A673 (cell line): ENCODE results near the gene PLEKHA8.

ENCODE experiments used
- CTCF ChIP-seq: fragments of 300-800, 200-600 bp; sonication (generic); conservative IDR thresholded peaks from 2 replicates; pipeline ENCODE4 v1.5.1; 2017; ENCODE audit warnings: low read depth, mild to moderate bottlenecking, antibody characterized with exemption, low read length, moderate library complexity, mixed read lengths
- EZH2 ChIP-seq: fragments of 200-600 bp; sonication (generic); IDR thresholded peaks from 2 replicates; pipeline ENCODE4 v1.6.1; 2017; ENCODE audit warnings: borderline replicate concordance, low read depth, mild to moderate bottlenecking, mixed read lengths, antibody characterized with exemption, low read length; ENCODE audit not compliant: poor library complexity, severe bottlenecking

- TF ChIP-seq EZH2 (no peak), CTCF (no peak)
These were observed 65.3 kb downstream of the PLEKHA8 start for GRCh38 chr7:30093420-30093952.
